ENCODE data around the gene TTLL10. TPM values are rescaled to one million over a fixed set of nuclear protein-coding genes. Genes with fewer than 3 reads are reported as not detected.

The TTLL10 gene
- total and polyA plus RNA-seq, 2 of the 4 experiments (the other 2 are of a cell fraction), result not detected

- H3K18ac ChIP-seq (ENCODE audit: low read depth, low read length), result no peak overlapping the region
- no peak for ATAC-seq (ENCODE audit: low read depth)
- no peak overlapping the region for H2BK120ac ChIP-seq (ENCODE audit: low read depth, low read length)
- no peak overlapping the region for H3K14ac ChIP-seq (replicated peaks; ENCODE audit: low read depth, low read length)
- H2AFZ ChIP-seq (replicated peaks; ENCODE audit: low read length, poor library complexity), result peak overlapping the region; percentile 73
- no peak overlapping the region for H3K9ac ChIP-seq (ENCODE audit: low read depth, low read length)
- H3K36me3 ChIP-seq (ENCODE audit: control insufficient read depth, insufficient read depth, low read length), result no peaks in the 10 kb centered on the region
- no peak overlapping the region for H2BK5ac ChIP-seq (ENCODE audit: low read depth, low read length, poor library complexity, severe bottlenecking)
- peaks cover 11% of the 10 kb centered on the region for H3K4me1 ChIP-seq (ENCODE audit: control insufficient read depth, insufficient read depth, low read length)
- H3K23ac ChIP-seq (ENCODE audit: low read depth, low read length), result no peak overlapping the region
- POLR2A ChIA-PET (ENCODE audit: unreplicated experiment), result no interaction called here
- H3K9me3 ChIP-seq (ENCODE audit: control insufficient read depth, insufficient read depth, low read length), result no peaks in the 10 kb centered on the region; the same call in 1 of the 2 replicates
- H2BK15ac ChIP-seq (ENCODE audit: low read depth, low read length), result no peak overlapping the region
- H3K4ac ChIP-seq (ENCODE audit: low read depth, low read length), result no peak overlapping the region
- no peak overlapping the region for H3K4me3 ChIP-seq (ENCODE audit: insufficient read depth, low read depth, low read length)
- H4K20me1 ChIP-seq (ENCODE audit: insufficient read depth, low read length), result no peaks in the 10 kb centered on the region
- H3K4me2 ChIP-seq (ENCODE audit: low read depth, low read length), result no peak overlapping the region
- CTCF ChIA-PET, result no interaction called here
- no peak overlapping the region for H2AK5ac ChIP-seq (ENCODE audit: low read depth, low read length)
- H2BK20ac ChIP-seq (ENCODE audit: low read depth, low read length), result no peak overlapping the region
- no peak for DNase-seq
- H4K91ac ChIP-seq (ENCODE audit: insufficient read depth, low read depth, low read length), result no peak overlapping the region
- WGBS, 2 experiments (ENCODE audit: extremely low coverage in 2 of 2, insufficient read length in 1 of 2), result 100% methylated on average over 1 of the region's 9 CpGs; no CpG with 5 or more reads in 1 of the 2 experiments
- no peaks in the 10 kb centered on the region; the same call in 1 of the 2 replicates for H3K9me1 ChIP-seq (ENCODE audit: insufficient read depth, low read length)
- dilution Hi-C loops (cut with HindIII; ENCODE audit: low sequenced_read_pairs, unreplicated experiment) (no loop called here), in situ Hi-C loops (cut with MboI; ENCODE audit: low sequenced_read_pairs) (no loop called here), intact Hi-C loops (cut with micrococcal nuclease) (no loop called here)
- TF ChIP-seq BHLHE40 (IDR thresholded peaks at IDR 0.05; ENCODE audit: low read depth, low read length), result no peak
- no peak for TF ChIP-seq SMC3 (IDR thresholded peaks at IDR 0.05; ENCODE audit: low read depth, low read length)
- TF ChIP-seq CEBPB (IDR thresholded peaks at IDR 0.05; ENCODE audit: low read depth, low read length), result no peak
- TF ChIP-seq CTCF (conservative IDR thresholded peaks at IDR 0.05; ENCODE audit: low read depth, low read length), result no peak
- no peak for TF ChIP-seq RAD21 (IDR thresholded peaks at IDR 0.05; ENCODE audit: low read length)
- no peak for TF ChIP-seq POLR2A (IDR thresholded peaks at IDR 0.05; ENCODE audit: low read depth, low read length)
- TF ChIP-seq CHD1 (IDR thresholded peaks at IDR 0.05; ENCODE audit: low read depth, low read length), result no peak
- TF ChIP-seq USF2 (IDR thresholded peaks at IDR 0.05; ENCODE audit: low read depth, low read length), result no peak
- TF ChIP-seq ELK1 (IDR thresholded peaks at IDR 0.05; ENCODE audit: borderline replicate concordance, low read depth, low read length), result no peak
- TF ChIP-seq MAZ (IDR thresholded peaks at IDR 0.05; ENCODE audit: borderline replicate concordance, low read depth, low read length), result no peak
- no peak for TF ChIP-seq RFX5 (IDR thresholded peaks at IDR 0.05; ENCODE audit: low read depth, low read length)
- H3K79me1 ChIP-seq (ENCODE audit: low read depth in 1 of 2, low read length in 2 of 2), result no peaks in the 10 kb centered on the region
- no TSS peak for BruUV-seq (replicated peaks)
- H3K56ac ChIP-seq (ENCODE audit: extremely low read depth, insufficient read depth, low read length), result no peak overlapping the region
- no peak overlapping the region for H4K8ac ChIP-seq (ENCODE audit: low read depth in 2 of 2, low read length in 2 of 2)
- no peak overlapping the region for H2AK9ac ChIP-seq (replicated peaks; ENCODE audit: low read depth, low read length, poor library complexity)
- H3K27me3 ChIP-seq (ENCODE audit: control insufficient read depth, insufficient read depth, low read length), result no peaks in the 10 kb centered on the region
- no peak overlapping the region for H3K27ac ChIP-seq (ENCODE audit: insufficient read depth, low read length)
- no peak overlapping the region for H4K5ac ChIP-seq (ENCODE audit: low read depth, low read length)
These were observed 16.7 kb upstream of the TTLL10 start for GRCh38 chr1:1157033-1157365.
